ENCODE data around the gene HDAC9.

Gene HDAC9

GRCh38 chr7:18648849-18649758 lies 153.6 kb downstream of the HDAC9 start:
- Histone ChIP-seq H3K36me3 (ENCODE audit: insufficient read depth, low read length) (peaks cover 46% of the 10 kb centered on the region), H3K9me3 (ENCODE audit: insufficient read depth, low read depth, low read length) (no peaks in the 10 kb centered on the region), H3F3A (ENCODE audit: low read depth) (no peaks in the 10 kb centered on the region), H3K79me2 (ENCODE audit: insufficient read depth, low read length) (no peaks in the 10 kb centered on the region), H4K20me1 (ENCODE audit: insufficient read depth, low read length, poor library complexity, severe bottlenecking) (no peaks in the 10 kb centered on the region), H3K9me2 (replicated peaks; ENCODE audit: low read depth, low read length) (no peaks in the 10 kb centered on the region), H3K4me2 (ENCODE audit: low read depth, low read length, poor library complexity, severe bottlenecking) (no peak overlapping the region), H3K27me3 (ENCODE audit: insufficient read depth, low read length, poor library complexity, severe bottlenecking) (no peaks in the 10 kb centered on the region), H3K4me1 (ENCODE audit: insufficient read depth, low read length, poor library complexity, severe bottlenecking) (no peaks in the 10 kb centered on the region), H2AFZ (ENCODE audit: low read length) (no peak overlapping the region), H3K9ac (ENCODE audit: low read depth, low read length, poor library complexity, severe bottlenecking) (no peak overlapping the region), H3K4me3 (ENCODE audit: low read length, poor library complexity, severe bottlenecking) (no peak overlapping the region)
- TF ChIP-seq EZH2phosphoT487 (IDR thresholded peaks at IDR 0.05; ENCODE audit: borderline replicate concordance) = no peak
- TF ChIP-seq CTCF (conservative IDR thresholded peaks at IDR 0.05; ENCODE audit: low read length) = no peak

- no peak for TF ChIP-seq CTCF (conservative IDR thresholded peaks at IDR 0.05; ENCODE audit: low read length)
- no peak for TF ChIP-seq EZH2phosphoT487 (IDR thresholded peaks at IDR 0.05; ENCODE audit: borderline replicate concordance)
- Histone ChIP-seq H3K9me3 (ENCODE audit: insufficient read depth, low read depth, low read length) (no peaks in the 10 kb centered on the region), H3K36me3 (ENCODE audit: insufficient read depth, low read length) (peaks cover 17% of the 10 kb centered on the region; the same call in 1 of the 2 replicates), H3K9me2 (replicated peaks; ENCODE audit: low read depth, low read length) (no peaks in the 10 kb centered on the region), H3K79me2 (ENCODE audit: insufficient read depth, low read length) (no peaks in the 10 kb centered on the region), H2AFZ (ENCODE audit: low read length) (no peak overlapping the region), H3K4me2 (ENCODE audit: low read depth, low read length, poor library complexity, severe bottlenecking) (no peak overlapping the region), H3K4me3 (ENCODE audit: low read length, poor library complexity, severe bottlenecking) (no peak overlapping the region), H3K4me1 (ENCODE audit: insufficient read depth, low read length, poor library complexity, severe bottlenecking) (no peaks in the 10 kb centered on the region), H3K27me3 (ENCODE audit: insufficient read depth, low read length, poor library complexity, severe bottlenecking) (no peaks in the 10 kb centered on the region), H3F3A (ENCODE audit: low read depth) (no peaks in the 10 kb centered on the region), H4K20me1 (ENCODE audit: insufficient read depth, low read length, poor library complexity, severe bottlenecking) (no peaks in the 10 kb centered on the region), H3K9ac (ENCODE audit: low read depth, low read length, poor library complexity, severe bottlenecking) (no peak overlapping the region)
These were observed 158.0 kb downstream of the HDAC9 start for GRCh38 chr7:18653381-18654155.

GRCh38 chr7:18654709-18655108 lies 159.2 kb downstream of the HDAC9 start:
- no peaks in the 10 kb centered on the region for H3F3A ChIP-seq (ENCODE audit: low read depth)
- H3K9me2 ChIP-seq (replicated peaks; ENCODE audit: low read depth, low read length) = no peaks in the 10 kb centered on the region
- TF ChIP-seq CTCF (conservative IDR thresholded peaks at IDR 0.05; ENCODE audit: low read length) (no peak), EZH2phosphoT487 (IDR thresholded peaks at IDR 0.05; ENCODE audit: borderline replicate concordance) (no peak)
- H3K4me2 ChIP-seq (ENCODE audit: low read depth, low read length, poor library complexity, severe bottlenecking) = no peak overlapping the region
- no peaks in the 10 kb centered on the region for H4K20me1 ChIP-seq (ENCODE audit: insufficient read depth, low read length, poor library complexity, severe bottlenecking)
- H3K4me3 ChIP-seq (ENCODE audit: low read length, poor library complexity, severe bottlenecking) = no peak overlapping the region
- H3K9me3 ChIP-seq (ENCODE audit: insufficient read depth, low read depth, low read length) = no peaks in the 10 kb centered on the region
- no peak overlapping the region for H3K9ac ChIP-seq (ENCODE audit: low read depth, low read length, poor library complexity, severe bottlenecking)
- H3K36me3 ChIP-seq (ENCODE audit: insufficient read depth, low read length) = peaks cover 6% of the 10 kb centered on the region; the same call in 1 of the 2 replicates
- H2AFZ ChIP-seq (ENCODE audit: low read length) = no peak overlapping the region
- no peaks in the 10 kb centered on the region for H3K79me2 ChIP-seq (ENCODE audit: insufficient read depth, low read length)
- H3K27me3 ChIP-seq (ENCODE audit: insufficient read depth, low read length, poor library complexity, severe bottlenecking) = no peaks in the 10 kb centered on the region
- no peaks in the 10 kb centered on the region for H3K4me1 ChIP-seq (ENCODE audit: insufficient read depth, low read length, poor library complexity, severe bottlenecking)

Data from Loucy (cell line).